NCI-H1105 treated with DMSO at 0.1 percent for 48 hours (cell line): ENCODE data around the gene KIF17.
"Not testable (repeated sequence)": the region's sequence is repeated elsewhere in the genome, so short reads cannot be mapped to it uniquely, and the experiment has no call there.

Source experiments
- DNase-seq: peaks from one replicate; lab custom pipeline; 2025; lab: John Stamatoyannopoulos, UW

The KIF17 gene

GRCh38 chr1:20686883-20687725 is 30.7 kb downstream of the KIF17 start:
- DNase-seq = no peak

GRCh38 chr1:20685741-20686140 is 32.1 kb downstream of the KIF17 start:
- DNase-seq = no peak

GRCh38 chr1:20685099-20685662 is 32.6 kb downstream of the KIF17 start:
- DNase-seq = no peak

- DNase-seq = no peak
Observed at GRCh38 chr1:20684651-20685050, 33.2 kb downstream of the KIF17 start.

- DNase-seq = no peak
Observed at GRCh38 chr1:20684050-20684620, 33.7 kb downstream of the KIF17 start.

- no peak for DNase-seq
Observed at GRCh38 chr1:20683614-20684013, 34.2 kb downstream of the KIF17 start.

GRCh38 chr1:20682571-20683236 is 35.1 kb downstream of the KIF17 start:
- no peak for DNase-seq

- no peak for DNase-seq
Observed at GRCh38 chr1:20681999-20682398, 35.8 kb downstream of the KIF17 start.

GRCh38 chr1:20680269-20680668 is 37.5 kb downstream of the KIF17 start:
- no peak for DNase-seq

- no peak for DNase-seq
Observed at GRCh38 chr1:20678599-20678998, 39.2 kb downstream of the KIF17 start.

GRCh38 chr1:20673626-20674025 is 44.2 kb downstream of the KIF17 start:
- not testable (repeated sequence) for DNase-seq

- DNase-seq = no peak
Observed at GRCh38 chr1:20672265-20672632, 45.6 kb downstream of the KIF17 start.

GRCh38 chr1:20670936-20671335 is 46.9 kb downstream of the KIF17 start:
- no peak for DNase-seq

- no peak for DNase-seq
Observed at GRCh38 chr1:20668581-20668980, 49.2 kb downstream of the KIF17 start.

- no peak for DNase-seq
Observed at GRCh38 chr1:20666804-20667203, 51.0 kb downstream of the KIF17 start.

GRCh38 chr1:20666146-20666545 is 51.7 kb downstream of the KIF17 start:
- no peak for DNase-seq

GRCh38 chr1:20665726-20666125 is 52.1 kb downstream of the KIF17 start:
- no peak for DNase-seq

GRCh38 chr1:20663969-20664715 is 53.7 kb downstream of the KIF17 start:
- DNase-seq = no peak

GRCh38 chr1:20663365-20663764 is 54.4 kb downstream of the KIF17 start:
- DNase-seq = no peak

- DNase-seq = no peak
Observed at GRCh38 chr1:20662110-20662475, 55.7 kb downstream of the KIF17 start.

- DNase-seq = peak; percentile 99
Observed at GRCh38 chr1:20661207-20662109, 56.3 kb downstream of the KIF17 start, which contains the start of gene DDOST. TSS of gene DDOST (minus strand) at chr1:20661369. CDS start at chr1:20661350, 19 bp downstream.
